NOMO-1 (cell line): ENCODE measurements around the gene SMIM14.
"Not testable (repeated sequence)": the region's sequence is repeated elsewhere in the genome, so short reads cannot be mapped to it uniquely, and the experiment has no call there.

Experiments used
- DNase-seq, 2 experiments: peaks; one replicate each; lab custom pipeline; 2025; ENCODE audit not compliant: unreplicated experiment in 2 of 2; lab: John Stamatoyannopoulos, UW

Gene SMIM14

DNA sequence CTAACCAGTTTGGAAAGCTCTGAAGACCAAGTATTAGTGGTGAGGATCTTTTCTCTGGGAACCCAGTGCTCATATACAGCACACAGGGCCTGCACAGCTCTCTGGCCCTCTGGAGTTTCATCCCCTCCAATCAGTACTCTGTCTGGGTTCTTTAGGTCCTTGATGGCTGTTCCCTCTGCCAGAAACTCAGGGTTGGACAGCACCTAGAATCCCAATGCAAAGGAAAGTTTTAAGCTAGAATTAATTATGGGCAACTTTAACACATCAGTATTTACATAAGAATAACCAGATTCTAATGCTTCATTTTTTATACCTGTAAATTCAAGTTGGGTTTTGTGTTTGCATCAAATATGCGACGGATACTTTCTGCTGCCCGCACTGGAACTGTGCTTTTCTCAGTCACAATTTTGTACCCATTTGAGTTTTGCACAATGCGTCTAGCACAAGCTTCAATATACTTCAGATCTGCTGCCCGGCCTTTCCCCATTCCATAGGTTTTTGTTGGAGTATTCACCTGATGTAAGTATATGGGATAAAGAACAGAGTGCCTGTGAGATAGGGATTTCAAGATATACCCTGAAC, 128.2 kb downstream of the SMIM14 start:
- no peak for DNase-seq

- DNase-seq: no peak
These were observed 133.1 kb downstream of the SMIM14 start for GRCh38 chr4:39505581-39505980.

- DNase-seq: no peak
These were observed 134.1 kb downstream of the SMIM14 start for GRCh38 chr4:39504538-39504937.

DNA sequence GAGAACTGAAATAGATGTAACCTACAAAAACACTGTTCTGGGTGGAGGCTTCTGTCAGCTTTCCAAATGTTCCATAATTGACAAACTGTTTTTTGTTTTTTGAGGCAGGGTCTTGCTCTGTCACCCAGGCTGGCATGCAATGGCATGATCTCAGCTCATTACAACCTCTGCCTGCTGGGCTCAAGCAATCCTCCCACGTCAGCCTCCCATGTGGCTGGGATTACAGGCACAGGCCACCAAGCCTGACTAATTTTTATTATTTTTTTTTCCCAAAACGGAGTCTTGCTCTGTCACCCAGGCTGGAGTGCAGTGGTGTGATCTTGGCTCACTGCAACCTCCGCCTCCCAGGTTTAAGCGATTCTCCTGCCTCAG, 136.0 kb downstream of the SMIM14 start:
- DNase-seq: not testable (repeated sequence)

GRCh38 chr4:39502019-39502663, 136.5 kb downstream of the SMIM14 start:
- no peak for DNase-seq

DNA sequence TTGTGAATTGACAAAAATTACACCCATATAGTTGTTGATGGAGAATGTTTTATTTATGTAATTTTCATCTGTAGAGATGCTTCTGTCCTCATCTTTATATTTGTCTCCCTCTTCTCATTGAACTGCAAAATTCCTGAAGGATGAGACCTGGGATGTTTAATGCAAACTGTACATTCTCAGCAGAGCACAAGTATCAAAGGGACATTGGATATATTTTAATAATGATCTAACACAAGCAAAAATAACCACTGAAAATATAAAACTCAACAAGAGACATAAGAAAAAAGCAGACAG, 140.0 kb downstream of the SMIM14 start:
- no peak for DNase-seq

- no peak for DNase-seq
These were observed 140.5 kb downstream of the SMIM14 start for GRCh38 chr4:39497909-39498726.
